ENCODE measurements around the gene HGS. TPM values are rescaled to one million over a fixed set of nuclear protein-coding genes. Genes with fewer than 3 reads are reported as not detected.

HGS gene
- total RNA-seq, 1 donor from 2014 or later, result 215 TPM

GRCh38 chr17:81717766-81718089 lies 33.9 kb downstream of the HGS start:
- H3K4me3 ChIP-seq (ENCODE audit: low read depth, low read length), result no peak overlapping the region
- H3K36me3 ChIP-seq (ENCODE audit: control insufficient read depth, insufficient read depth, low read length), result peaks cover 1% of the 10 kb centered on the region
- no peaks in the 10 kb centered on the region for H3K27me3 ChIP-seq (ENCODE audit: control insufficient read depth, insufficient read depth, low read length)
- DNase-seq (ENCODE audit: low read depth), result no peak
- TF ChIP-seq CTCF (IDR thresholded peaks at IDR 0.05; ENCODE audit: insufficient read depth, low read length, poor library complexity, severe bottlenecking), result no peak

- Histone ChIP-seq H3K4me3 (ENCODE audit: low read depth, low read length) (no peak overlapping the region), H3K27me3 (ENCODE audit: control insufficient read depth, insufficient read depth, low read length) (no peaks in the 10 kb centered on the region), H3K36me3 (ENCODE audit: control insufficient read depth, insufficient read depth, low read length) (peaks cover 1% of the 10 kb centered on the region)
- no peak for TF ChIP-seq CTCF (IDR thresholded peaks at IDR 0.05; ENCODE audit: insufficient read depth, low read length, poor library complexity, severe bottlenecking)
- no peak for DNase-seq (ENCODE audit: low read depth)
Measured at GRCh38 chr17:81719410-81720266, 35.8 kb downstream of the HGS start.

- peaks cover 1% of the 10 kb centered on the region for H3K36me3 ChIP-seq (ENCODE audit: control insufficient read depth, insufficient read depth, low read length)
- TF ChIP-seq CTCF (IDR thresholded peaks at IDR 0.05; ENCODE audit: insufficient read depth, low read length, poor library complexity, severe bottlenecking), result no peak
- DNase-seq (ENCODE audit: low read depth), result no peak
- no peaks in the 10 kb centered on the region for H3K27me3 ChIP-seq (ENCODE audit: control insufficient read depth, insufficient read depth, low read length)
- H3K4me3 ChIP-seq (ENCODE audit: low read depth, low read length), result no peak overlapping the region
Measured at GRCh38 chr17:81720267-81721071, 36.7 kb downstream of the HGS start.

GRCh38 chr17:81722184-81723120 lies 38.6 kb downstream of the HGS start:
- Histone ChIP-seq H3K27me3 (ENCODE audit: control insufficient read depth, insufficient read depth, low read length) (no peaks in the 10 kb centered on the region), H3K4me3 (ENCODE audit: low read depth, low read length) (no peak overlapping the region), H3K36me3 (ENCODE audit: control insufficient read depth, insufficient read depth, low read length) (no peaks in the 10 kb centered on the region)
- no peak for DNase-seq (ENCODE audit: low read depth)
- TF ChIP-seq CTCF (IDR thresholded peaks at IDR 0.05; ENCODE audit: insufficient read depth, low read length, poor library complexity, severe bottlenecking), result no peak

- DNase-seq (ENCODE audit: low read depth), result no peak
- H3K27me3 ChIP-seq (ENCODE audit: control insufficient read depth, insufficient read depth, low read length), result no peaks in the 10 kb centered on the region
- H3K4me3 ChIP-seq (ENCODE audit: low read depth, low read length), result no peak overlapping the region
- no peaks in the 10 kb centered on the region for H3K36me3 ChIP-seq (ENCODE audit: control insufficient read depth, insufficient read depth, low read length)
- no peak for TF ChIP-seq CTCF (IDR thresholded peaks at IDR 0.05; ENCODE audit: insufficient read depth, low read length, poor library complexity, severe bottlenecking)
Measured at GRCh38 chr17:81723651-81724209, 39.9 kb downstream of the HGS start.

Data from kidney epithelial cell (primary cell).